B cell (primary cell): ENCODE measurements around the gene PIBF1. TPM values are rescaled to one million over a fixed set of nuclear protein-coding genes. Genes with fewer than 3 reads are reported as not detected.

Experiments
- ATAC-seq: fragments of 200-7000 bp; cut with Tn5 transposase; one replicate; pipeline ENCODE4 v1.10.0; 2021; ENCODE audit warnings: low read depth, mild to moderate bottlenecking, moderate number of reproducible peaks, moderate library complexity
- CTCF ChIA-PET: fragments of 350-600 bp; sonication (Branson Sonifier 250); formaldehyde crosslinking; loops from one replicate; lab custom pipeline; 2021; ENCODE audit warnings: antibody characterized with exemption, inconsistent platforms; lab: Charles Lee
- POLR2A ChIA-PET: fragments of 350-600 bp; sonication (Branson Sonifier 250); formaldehyde crosslinking; loops from one replicate; lab custom pipeline; 2021; ENCODE audit warnings: antibody characterized with exemption; lab: Charles Lee
- DNase-seq: peaks from one replicate; pipeline ENCODE4 v3.0.0; 2013
- H2AFZ ChIP-seq: 2 replicates; pipeline ENCODE4 v1.6.1; 2012; ENCODE audit warnings: mild to moderate bottlenecking, low read depth, low read length; ENCODE audit not compliant: insufficient read depth, poor library complexity, severe bottlenecking
- H3K27ac ChIP-seq, 2 donors: 1 replicate in 1 of 2; 2 replicates in 1 of 2; pipeline ENCODE4 v1.5.1; 2012 to 2013; ENCODE audit warnings: low read length in 2 of 2, mild to moderate bottlenecking in 2 of 2, moderate library complexity in 1 of 2
- H3K27me3 ChIP-seq, 4 experiments: fragments of 200-600 bp in 1 of 4; sonication (generic) in 1 of 4; replicated peaks in 1 of 4; 1 replicate in 2 of 4; 2 replicates in 2 of 4; pipeline versions ENCODE4 v1.6.1 to v1.7.0; 2013 to 2016; ENCODE audit warnings: low read length in 3 of 4, mild to moderate bottlenecking in 2 of 4, mixed read lengths in 1 of 4, moderate library complexity in 1 of 4; ENCODE audit not compliant: insufficient read depth in 4 of 4, control insufficient read depth in 3 of 4; ENCODE audit errors: control extremely low read depth in 1 of 4
- H3K36me3 ChIP-seq, 2 experiments: replicated peaks in 1 of 2; 1 replicate in 1 of 2; 2 replicates in 1 of 2; pipeline versions ENCODE4 v1.6.1 to v1.7.1; 2013; ENCODE audit warnings: low read length in 1 of 2; ENCODE audit not compliant: insufficient read depth in 2 of 2, control insufficient read depth in 1 of 2; ENCODE audit errors: control extremely low read depth in 1 of 2, extremely low read depth in 1 of 2
- H3K4me1 ChIP-seq, 2 donors: fragments of 200-600 bp in 1 of 2; sonication (generic) in 1 of 2; 1 replicate in 1 of 2; 2 replicates in 1 of 2; pipeline versions ENCODE4 v1.5.1 to v1.6.1; 2013 to 2017; ENCODE audit warnings: low read length in 2 of 2; ENCODE audit not compliant: control insufficient read depth in 2 of 2, insufficient read depth in 2 of 2
- H3K4me2 ChIP-seq: replicated peaks from 2 replicates; pipeline ENCODE3; 2012; ENCODE audit warnings: mild to moderate bottlenecking, low read depth, low read length; ENCODE audit not compliant: poor library complexity, severe bottlenecking
- H3K4me3 ChIP-seq, 5 experiments: fragments of 200-600 bp in 1 of 5; sonication (generic) in 1 of 5; 1 replicate in 3 of 5; 2 replicates in 2 of 5; pipeline versions ENCODE4 v1.5.1 to v1.7.0; 2011 to 2016; ENCODE audit warnings: low read length in 4 of 5, mild to moderate bottlenecking in 4 of 5, low read depth in 2 of 5, control low read depth in 1 of 5, moderate library complexity in 1 of 5; ENCODE audit not compliant: insufficient read depth in 1 of 5; ENCODE audit errors: control extremely low read depth in 1 of 5, extremely low read depth in 1 of 5
- H3K79me2 ChIP-seq: fragments of 200-600 bp; sonication (generic); one replicate; pipeline ENCODE4 v1.6.0; 2016; ENCODE audit warnings: low read length; ENCODE audit not compliant: control insufficient read depth, insufficient read depth
- H3K9ac ChIP-seq: fragments of 200-600 bp; sonication (generic); 2 replicates; pipeline ENCODE4 v1.6.1; 2017; ENCODE audit warnings: mild to moderate bottlenecking, low read length, moderate library complexity
- H3K9me3 ChIP-seq, 3 donors: one replicate each; pipeline versions ENCODE4 v1.6.1 to v1.7.1; 2013; ENCODE audit warnings: low read length in 2 of 3; ENCODE audit not compliant: control insufficient read depth in 2 of 3, insufficient read depth in 1 of 3; ENCODE audit errors: control extremely low read depth in 1 of 3
- H4K20me1 ChIP-seq: 2 replicates; pipeline ENCODE4 v1.6.0; 2012; ENCODE audit warnings: mild to moderate bottlenecking, low read length; ENCODE audit not compliant: insufficient read depth, control insufficient read depth, poor library complexity, severe bottlenecking
- H3K27ac Mint-ChIP-seq: one replicate; pipeline ENCODE4 v1.8.0; 2021; ENCODE audit warnings: mixed read lengths
- H3K27me3 Mint-ChIP-seq: one replicate; pipeline ENCODE4 v1.8.0; 2021; ENCODE audit warnings: mixed read lengths
- H3K4me1 Mint-ChIP-seq: one replicate; pipeline ENCODE4 v1.8.0; 2021; ENCODE audit warnings: mixed read lengths
- H3K4me3 Mint-ChIP-seq: one replicate; pipeline ENCODE4 v1.8.0; 2021; ENCODE audit warnings: mixed read lengths
- H3K9me3 Mint-ChIP-seq: one replicate; pipeline ENCODE4 v1.8.0; 2022; ENCODE audit warnings: mixed read lengths; ENCODE audit not compliant: insufficient read depth
- EZH2 ChIP-seq: IDR thresholded peaks from 2 replicates; pipeline ENCODE4 v1.6.1; 2012; ENCODE audit warnings: borderline replicate concordance, low read depth, mild to moderate bottlenecking, moderate library complexity, low read length; ENCODE audit not compliant: insufficient read depth, poor library complexity, severe bottlenecking
- WGBS: methylation state at CpG from one replicate; pipeline ENCODE4 v1.1.5; 2013; ENCODE audit warnings: missing lambda C conversion rate; ENCODE audit not compliant: insufficient coverage; 5-methylcytosine and 5-hydroxymethylcytosine counted together
- intact Hi-C: fragments of 100-400 bp; cut with micrococcal nuclease; formaldehyde crosslinking; loops from one replicate; pipeline ENCODE4 v1.10.0; 2022
- polyA plus RNA-seq: library from polyadenylated mRNA; depleted of rRNA; stranded (reverse); fragments of >200 nt; gene quantifications from 2 replicates; pipeline ENCODE4 v1.2.3, GENCODE V29; 2012
- total RNA-seq, 2 donors: library from RNA; stranded (reverse); fragments of 120-200 nt in 1 of 2; gene quantifications; 1 replicate in 1 of 2; 2 replicates in 1 of 2; pipeline versions ENCODE4 v1.2.3 to v1.2.4, GENCODE V29; 2013 to 2022
- TF ChIP-seq, protein P1 (sequence below): fragments of 200-600 bp; IDR thresholded peaks from one replicate; pipeline ENCODE4 v1.8.0; 2022; ENCODE audit warnings: antibody characterized with exemption, mild to moderate bottlenecking

Gene PIBF1
- total and polyA plus RNA-seq, 2 donors (not counting 1 experiment from before 2014, with no cell fraction given): 4.5 to 43.1 TPM

DNA sequence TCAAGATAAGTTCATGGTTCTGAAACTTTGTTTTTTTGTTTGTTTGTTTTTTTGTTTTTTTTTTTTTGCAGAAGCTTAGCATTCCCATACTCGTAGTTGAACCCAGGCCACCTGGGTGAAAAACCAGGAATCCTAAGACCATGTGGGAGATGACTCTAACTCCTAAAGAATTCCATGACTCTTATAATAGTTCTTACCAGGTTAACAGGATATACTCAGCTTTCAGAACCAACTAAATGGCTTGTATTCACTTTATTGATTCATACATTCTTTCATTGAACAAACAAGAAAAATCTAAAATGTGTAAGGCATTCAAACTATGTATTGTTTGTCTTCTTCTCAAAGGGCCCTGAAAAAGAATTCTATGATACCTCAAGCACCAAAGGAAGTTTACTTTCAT is 236.4 kb downstream of the PIBF1 start:
- no peak overlapping the region for H3K27ac ChIP-seq
- POLR2A ChIA-PET: no interaction called here
- CTCF ChIA-PET: no interaction called here
- intact Hi-C loops: no loop called here
- no peak for DNase-seq
- no peaks in the 10 kb centered on the region for H3K27me3 ChIP-seq
- no peak for ATAC-seq
- Mint-ChIP-seq H3K4me3 (no peak overlapping the region), H3K4me1 (no peaks in the 10 kb centered on the region), H3K9me3 (no peaks in the 10 kb centered on the region), H3K27ac (no peak overlapping the region), H3K27me3 (no peaks in the 10 kb centered on the region)
- H3K36me3 ChIP-seq: peaks cover 0 to 3% of the 10 kb centered on the region in 2 experiments
- H4K20me1 ChIP-seq: no peaks in the 10 kb centered on the region
- no peaks in the 10 kb centered on the region for H3K79me2 ChIP-seq
- H2AFZ ChIP-seq: no peak overlapping the region
- no CpG with 5 or more reads among the region's 1 CpG for WGBS
- H3K4me2 ChIP-seq: no peak overlapping the region
- TF ChIP-seq, protein P1, sequence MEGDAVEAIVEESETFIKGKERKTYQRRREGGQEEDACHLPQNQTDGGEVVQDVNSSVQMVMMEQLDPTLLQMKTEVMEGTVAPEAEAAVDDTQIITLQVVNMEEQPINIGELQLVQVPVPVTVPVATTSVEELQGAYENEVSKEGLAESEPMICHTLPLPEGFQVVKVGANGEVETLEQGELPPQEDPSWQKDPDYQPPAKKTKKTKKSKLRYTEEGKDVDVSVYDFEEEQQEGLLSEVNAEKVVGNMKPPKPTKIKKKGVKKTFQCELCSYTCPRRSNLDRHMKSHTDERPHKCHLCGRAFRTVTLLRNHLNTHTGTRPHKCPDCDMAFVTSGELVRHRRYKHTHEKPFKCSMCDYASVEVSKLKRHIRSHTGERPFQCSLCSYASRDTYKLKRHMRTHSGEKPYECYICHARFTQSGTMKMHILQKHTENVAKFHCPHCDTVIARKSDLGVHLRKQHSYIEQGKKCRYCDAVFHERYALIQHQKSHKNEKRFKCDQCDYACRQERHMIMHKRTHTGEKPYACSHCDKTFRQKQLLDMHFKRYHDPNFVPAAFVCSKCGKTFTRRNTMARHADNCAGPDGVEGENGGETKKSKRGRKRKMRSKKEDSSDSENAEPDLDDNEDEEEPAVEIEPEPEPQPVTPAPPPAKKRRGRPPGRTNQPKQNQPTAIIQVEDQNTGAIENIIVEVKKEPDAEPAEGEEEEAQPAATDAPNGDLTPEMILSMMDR: no peak
- no peak for TF ChIP-seq EZH2
- no peak overlapping the region for H3K4me3 ChIP-seq
- H3K9ac ChIP-seq: no peak overlapping the region
- no peaks in the 10 kb centered on the region for H3K9me3 ChIP-seq
- H3K4me1 ChIP-seq: no peaks in the 10 kb centered on the region

- H3K4me2 ChIP-seq: no peak overlapping the region
- H3K4me1 ChIP-seq: no peaks in the 10 kb centered on the region
- WGBS: 100% methylated on average over 1 of the region's 5 CpGs
- H3K27ac ChIP-seq: no peak overlapping the region
- H3K27me3 ChIP-seq: no peaks in the 10 kb centered on the region
- H3K9me3 ChIP-seq: no peaks in the 10 kb centered on the region
- H2AFZ ChIP-seq: no peak overlapping the region
- Mint-ChIP-seq H3K27me3 (no peaks in the 10 kb centered on the region), H3K4me1 (no peaks in the 10 kb centered on the region), H3K27ac (no peak overlapping the region), H3K4me3 (no peak overlapping the region), H3K9me3 (no peaks in the 10 kb centered on the region)
- intact Hi-C loops: no loop called here
- no peak for TF ChIP-seq EZH2
- TF ChIP-seq, protein P1: no peak
- POLR2A ChIA-PET: no interaction called here
- H3K9ac ChIP-seq: no peak overlapping the region
- no peaks in the 10 kb centered on the region for H3K36me3 ChIP-seq
- CTCF ChIA-PET: no interaction called here
- ATAC-seq (no peak), DNase-seq (no peak)
- H4K20me1 ChIP-seq: no peaks in the 10 kb centered on the region
- no peaks in the 10 kb centered on the region for H3K79me2 ChIP-seq
- no peak overlapping the region for H3K4me3 ChIP-seq
These were observed 243.5 kb downstream of the PIBF1 start for GRCh38 chr13:73025217-73026012.
